H1 (cell line): ENCODE measurements around the gene SLC22A15. TPM values are rescaled to one million over a fixed set of nuclear protein-coding genes. Genes with fewer than 3 reads are reported as not detected.

Experiments
- CTCF ChIA-PET: fragments of 300-600 bp; sonication (Branson Sonifier 250); formaldehyde crosslinking; loops from one replicate; lab custom pipeline; 2021; ENCODE audit not compliant: partially characterized antibody; lab: Charles Lee
- POLR2A ChIA-PET: fragments of 300-600 bp; sonication (Branson Sonifier 250); formaldehyde crosslinking; loops from one replicate; lab custom pipeline; 2021; ENCODE audit warnings: inconsistent platforms; ENCODE audit not compliant: partially characterized antibody; lab: Charles Lee
- DNase-seq, 2 experiments: peaks; one replicate each; pipeline versions ENCODE4 v3.0.0 to v3.0.0-alpha.2; 2010 to 2022; ENCODE audit warnings: low spot score in 2 of 2, low read depth in 1 of 2, mixed read lengths in 1 of 2
- FAIRE-seq: peaks from 2 replicates; lab custom pipeline; 2011; peaks lifted over from hg19 to GRCh38; lab: Jason Lieb, UNC
- H2AFZ ChIP-seq: 2 replicates; pipeline ENCODE4 v1.8.1; 2012; ENCODE audit warnings: low read length, inconsistent platforms
- H2AK5ac ChIP-seq: 2 replicates; pipeline ENCODE4 v1.6.1; 2013; ENCODE audit warnings: low read depth, low read length
- H2BK120ac ChIP-seq: replicated peaks from 2 replicates; pipeline ENCODE3; 2013; ENCODE audit warnings: low read depth, low read length, inconsistent platforms
- H2BK12ac ChIP-seq: 2 replicates; pipeline ENCODE4 v1.6.1; 2013; ENCODE audit warnings: low read depth, low read length
- H2BK15ac ChIP-seq: 2 replicates; pipeline ENCODE4 v1.6.1; 2013; ENCODE audit warnings: low read length
- H2BK20ac ChIP-seq: 2 replicates; pipeline ENCODE4 v1.6.1; 2013; ENCODE audit warnings: low read length
- H2BK5ac ChIP-seq: 2 replicates; pipeline ENCODE4 v1.6.1; 2013; ENCODE audit warnings: low read depth, low read length
- H3K14ac ChIP-seq: 2 replicates; pipeline ENCODE4 v1.6.1; 2013; ENCODE audit warnings: inconsistent platforms; ENCODE audit not compliant: insufficient read length
- H3K18ac ChIP-seq: 2 replicates; pipeline ENCODE4 v1.6.1; 2013; ENCODE audit warnings: low read length; ENCODE audit errors: extremely low read depth
- H3K23ac ChIP-seq: 2 replicates; pipeline ENCODE4 v1.6.1; 2013; ENCODE audit warnings: inconsistent platforms; ENCODE audit not compliant: insufficient read length
- H3K23me2 ChIP-seq: 2 replicates; pipeline ENCODE4 v1.6.1; 2013; ENCODE audit warnings: low read depth, low read length
- H3K27ac ChIP-seq: 2 replicates; pipeline ENCODE4 v1.6.1; 2011; ENCODE audit warnings: low read depth, low read length, inconsistent platforms
- H3K27me3 ChIP-seq, 4 experiments: replicated peaks in 1 of 4; 1 replicate in 1 of 4; 2 replicates in 3 of 4; pipeline versions ENCODE4 v1.6.1 to v1.8.1; 2011 to 2013; ENCODE audit warnings: low read length in 3 of 4, mild to moderate bottlenecking in 3 of 4, inconsistent platforms in 2 of 4, mixed read lengths in 2 of 4, moderate library complexity in 1 of 4; ENCODE audit not compliant: control insufficient read depth in 3 of 4, insufficient read depth in 3 of 4; ENCODE audit errors: extremely low read depth in 1 of 4
- H3K36me3 ChIP-seq, 4 experiments: 2 replicates each; pipeline versions ENCODE4 v1.6.1 to v1.8.1; 2011 to 2013; ENCODE audit warnings: mild to moderate bottlenecking in 4 of 4, low read length in 3 of 4, moderate library complexity in 2 of 4, control low read depth in 1 of 4, inconsistent platforms in 1 of 4; ENCODE audit not compliant: insufficient read depth in 4 of 4, control insufficient read depth in 2 of 4
- H3K4ac ChIP-seq: replicated peaks from 2 replicates; pipeline ENCODE3; 2013; ENCODE audit warnings: low read length, low read depth, mixed read lengths, inconsistent platforms; ENCODE audit not compliant: insufficient read length
- H3K4me1 ChIP-seq, 4 experiments: replicated peaks in 1 of 4; 1 replicate in 1 of 4; 2 replicates in 3 of 4; pipeline versions ENCODE4 v1.6.1 to v1.8.1; 2011 to 2013; ENCODE audit warnings: low read length in 3 of 4, inconsistent platforms in 2 of 4, mixed read lengths in 1 of 4; ENCODE audit not compliant: insufficient read depth in 4 of 4, control insufficient read depth in 3 of 4
- H3K4me2 ChIP-seq, 2 experiments: 2 replicates each; pipeline versions ENCODE4 v1.6.1 to v1.8.1; 2011 to 2013; ENCODE audit warnings: low read depth in 2 of 2, low read length in 2 of 2, control low read depth in 1 of 2, inconsistent platforms in 1 of 2, mild to moderate bottlenecking in 1 of 2; ENCODE audit not compliant: insufficient read depth in 1 of 2
- H3K4me3 ChIP-seq, 4 experiments: fragments of 200-600, 300-600 bp in 1 of 4; sonication (generic), shearing (Covaris generic), sonication (Bioruptor Twin) in 1 of 4; 2 replicates each; pipeline versions ENCODE4 v1.5.1 to v1.8.1; 2011 to 2016; ENCODE audit warnings: low read length in 4 of 4, low read depth in 3 of 4, control low read depth in 2 of 4, inconsistent platforms in 2 of 4, mild to moderate bottlenecking in 2 of 4, mixed read lengths in 1 of 4, moderate library complexity in 1 of 4; ENCODE audit not compliant: insufficient read depth in 2 of 4; ENCODE audit errors: extremely low read depth in 1 of 4
- H3K56ac ChIP-seq: replicated peaks from 2 replicates; pipeline ENCODE3; 2013; ENCODE audit warnings: low read depth, mild to moderate bottlenecking, mixed read lengths, low read length, inconsistent platforms; ENCODE audit not compliant: insufficient read length
- H3K79me1 ChIP-seq: 2 replicates; pipeline ENCODE4 v1.6.1; 2013; ENCODE audit warnings: low read depth, low read length, control low read depth
- H3K79me2 ChIP-seq, 2 experiments: 2 replicates each; pipeline versions ENCODE4 v1.6.1 to v1.8.1; 2012 to 2013; ENCODE audit warnings: low read length in 2 of 2, mild to moderate bottlenecking in 2 of 2, inconsistent platforms in 1 of 2; ENCODE audit not compliant: insufficient read depth in 2 of 2, control insufficient read depth in 1 of 2
- H3K9ac ChIP-seq, 4 experiments: replicated peaks in 1 of 4; 1 replicate in 1 of 4; 2 replicates in 3 of 4; pipeline versions ENCODE4 v1.6.1 to v1.8.1; 2011 to 2013; ENCODE audit warnings: low read depth in 3 of 4, low read length in 3 of 4, control low read depth in 2 of 4, mild to moderate bottlenecking in 2 of 4, moderate library complexity in 2 of 4, inconsistent platforms in 1 of 4; ENCODE audit errors: extremely low read depth in 1 of 4
- H3K9me3 ChIP-seq, 2 experiments: 2 replicates each; pipeline versions ENCODE4 v1.6.1 to v1.8.1; 2012 to 2013; ENCODE audit warnings: mild to moderate bottlenecking in 2 of 2, moderate library complexity in 2 of 2, control low read depth in 1 of 2, inconsistent platforms in 1 of 2, low read depth in 1 of 2, low read length in 1 of 2, mixed read lengths in 1 of 2; ENCODE audit not compliant: insufficient read depth in 2 of 2
- H4K20me1 ChIP-seq, 2 experiments: replicated peaks in 1 of 2; 2 replicates each; pipeline versions ENCODE3 to v1.8.1; 2011 to 2013; ENCODE audit warnings: inconsistent platforms in 2 of 2, low read length in 2 of 2, mild to moderate bottlenecking in 1 of 2; ENCODE audit not compliant: insufficient read depth in 2 of 2, control insufficient read depth in 1 of 2
- H4K5ac ChIP-seq: 2 replicates; pipeline ENCODE4 v1.6.1; 2013; ENCODE audit warnings: low read length, low read depth, mixed read lengths, inconsistent platforms; ENCODE audit not compliant: insufficient read length
- H4K8ac ChIP-seq: 2 replicates; pipeline ENCODE4 v1.8.0; 2013; ENCODE audit warnings: mild to moderate bottlenecking, moderate library complexity, low read length, inconsistent platforms; ENCODE audit not compliant: insufficient read depth; ENCODE audit errors: extremely low read depth
- H4K91ac ChIP-seq: replicated peaks from 2 replicates; pipeline ENCODE3; 2013; ENCODE audit warnings: low read length, mixed read lengths, inconsistent platforms; ENCODE audit not compliant: insufficient read length
- CHD2 ChIP-seq: IDR thresholded peaks from 2 replicates; pipeline ENCODE4 v1.6.1; 2012; ENCODE audit warnings: low read length, improper control_type of control experiment
- KDM5A ChIP-seq: fragments of 200-600 bp; IDR thresholded peaks from 2 replicates; pipeline ENCODE4 v1.7.1; 2012; ENCODE audit warnings: mild to moderate bottlenecking, low read length, inconsistent platforms, mixed read lengths
- RAD21 ChIP-seq, 2 experiments: IDR thresholded peaks in 1 of 2; conservative IDR thresholded peaks in 1 of 2; 2 replicates each; pipeline ENCODE4 v1.6.1; 2011; ENCODE audit warnings: low read depth in 2 of 2, low read length in 2 of 2, improper control_type of control experiment in 1 of 2, inconsistent platforms in 1 of 2, mild to moderate bottlenecking in 1 of 2, moderate library complexity in 1 of 2
- SP1 ChIP-seq: IDR thresholded peaks from 2 replicates; pipeline ENCODE4 v1.6.1; 2011; ENCODE audit warnings: low read depth, low read length
- WGBS, 2 experiments: shearing (Covaris generic) in 1 of 2; methylation state at CpG; one replicate each; pipeline versions ENCODE4 v1.1.6 to v1.1.7; 2013 to 2015; ENCODE audit warnings: low lambda C conversion rate in 2 of 2, mixed read lengths in 2 of 2, inconsistent platforms in 1 of 2, low coverage in 1 of 2, missing lambda C conversion rate in 1 of 2; ENCODE audit not compliant: insufficient replicate concordance in 2 of 2, insufficient coverage in 1 of 2, insufficient read length in 1 of 2; ENCODE audit errors: extremely low coverage in 1 of 2, missing lambda C conversion rate in 1 of 2; 5-methylcytosine and 5-hydroxymethylcytosine counted together
- polyA plus RNA-seq, 7 experiments: library from polyadenylated mRNA; depleted of rRNA in 3 of 7; stranded (reverse) in 5 of 7; unstranded in 2 of 7; fragments of >200 nt in 5 of 7; fragments of 200-250 nt in 2 of 7; gene quantifications; 1 replicate in 5 of 7; 2 replicates in 1 of 7; 4 replicates in 1 of 7; pipeline versions ENCODE4 v1.2.1 to v1.2.3, GENCODE V29; 2011 to 2013; ENCODE audit warnings: missing spikeins in 2 of 7, mixed read lengths in 2 of 7
- total RNA-seq: library from RNA; stranded (reverse); fragmentation: NEBNext Ultra II Directional; extraction: Animal tissue kit (Norgen Biotek cat#: 25700); gene quantifications from 2 replicates; pipeline ENCODE4 v1.2.1, GENCODE V29; 2021
- TF ChIP-seq, protein P1 (sequence below): IDR thresholded peaks from 2 replicates; pipeline ENCODE4 v1.6.1; 2012; ENCODE audit warnings: inconsistent platforms
- TF ChIP-seq, protein P2 (sequence below): IDR thresholded peaks from 2 replicates; pipeline ENCODE4 v1.6.1; 2012; ENCODE audit warnings: inconsistent platforms
- TF ChIP-seq, protein P3 (sequence below): IDR thresholded peaks from 2 replicates; pipeline ENCODE4 v1.6.1; 2011; ENCODE audit warnings: low read depth, mild to moderate bottlenecking, low read length; ENCODE audit not compliant: insufficient read depth

Gene SLC22A15
- total and polyA plus RNA-seq, 2 of the 8 experiments (the other 6 are each of a cell fraction or from before 2014, with no cell fraction given), result 3.2 to 3.3 TPM

DNA sequence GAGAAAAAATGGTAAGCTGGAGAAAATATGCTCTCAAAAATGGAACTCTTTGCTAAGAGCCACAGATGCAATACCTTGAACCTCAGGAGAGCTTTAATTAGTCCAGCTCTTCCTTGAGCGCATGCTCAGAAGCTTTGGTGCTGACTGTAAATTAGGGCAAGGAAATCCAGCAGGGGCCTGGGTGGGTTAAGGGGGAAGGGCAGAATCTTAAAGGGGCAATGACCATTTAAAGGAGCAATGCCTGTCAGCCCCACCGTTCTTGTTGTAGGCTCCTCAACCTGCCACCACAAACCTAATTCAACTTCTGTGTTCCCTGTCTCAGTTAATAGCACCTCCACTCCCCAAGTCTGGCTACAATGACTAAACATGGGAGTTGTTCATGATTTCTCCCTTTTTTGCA is 6.8 kb upstream of the SLC22A15 start:
- H2AK5ac ChIP-seq, result no peak overlapping the region
- H4K5ac ChIP-seq, result no peak overlapping the region
- WGBS, 2 experiments, result 5% methylated on average over 2 of the region's 2 CpGs; no CpG with 5 or more reads in 1 of the 2 experiments
- H2BK5ac ChIP-seq, result no peak overlapping the region
- peak overlapping the region in 1 of 2 experiments; percentile 28; a peak in 2 of 4 replicates for H3K4me2 ChIP-seq
- no peak overlapping the region for H3K56ac ChIP-seq
- H4K91ac ChIP-seq, result no peak overlapping the region
- no peak overlapping the region for H3K4me3 ChIP-seq
- H2BK120ac ChIP-seq, result no peak overlapping the region
- no peak overlapping the region for H3K9ac ChIP-seq
- H3K79me1 ChIP-seq, result no peaks in the 10 kb centered on the region
- H3K27ac ChIP-seq, result no peak overlapping the region
- no peaks in the 10 kb centered on the region for H3K23me2 ChIP-seq
- CTCF ChIA-PET, result no interaction called here
- no peak overlapping the region for H4K8ac ChIP-seq
- POLR2A ChIA-PET, result no interaction called here
- TF ChIP-seq, protein P1, sequence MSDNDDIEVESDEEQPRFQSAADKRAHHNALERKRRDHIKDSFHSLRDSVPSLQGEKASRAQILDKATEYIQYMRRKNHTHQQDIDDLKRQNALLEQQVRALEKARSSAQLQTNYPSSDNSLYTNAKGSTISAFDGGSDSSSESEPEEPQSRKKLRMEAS, result peak; percentile 79
- TF ChIP-seq, protein P2, sequence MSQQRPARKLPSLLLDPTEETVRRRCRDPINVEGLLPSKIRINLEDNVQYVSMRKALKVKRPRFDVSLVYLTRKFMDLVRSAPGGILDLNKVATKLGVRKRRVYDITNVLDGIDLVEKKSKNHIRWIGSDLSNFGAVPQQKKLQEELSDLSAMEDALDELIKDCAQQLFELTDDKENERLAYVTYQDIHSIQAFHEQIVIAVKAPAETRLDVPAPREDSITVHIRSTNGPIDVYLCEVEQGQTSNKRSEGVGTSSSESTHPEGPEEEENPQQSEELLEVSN, result peak; percentile 62
- peak; percentile 92 for TF ChIP-seq SP1
- TF ChIP-seq RAD21 (IDR thresholded peaks at IDR 0.05 in 1 of 2, conservative IDR thresholded peaks at IDR 0.05 in 1 of 2; ENCODE audit: low read depth in 2 of 2, low read length in 2 of 2), result peak in 1 of 2 experiments; percentile 18; a peak in 1 of 4 replicates
- peak; percentile 67; the same call in 1 of the 2 replicates for TF ChIP-seq CHD2
- TF ChIP-seq, protein P3, sequence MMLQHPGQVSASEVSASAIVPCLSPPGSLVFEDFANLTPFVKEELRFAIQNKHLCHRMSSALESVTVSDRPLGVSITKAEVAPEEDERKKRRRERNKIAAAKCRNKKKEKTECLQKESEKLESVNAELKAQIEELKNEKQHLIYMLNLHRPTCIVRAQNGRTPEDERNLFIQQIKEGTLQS, result no peak
- TF ChIP-seq KDM5A, result no peak
- TF ChIP-seq, all 59 proteins: peak for 5
- FAIRE-seq (peak; percentile 95), DNase-seq (peak; percentile 61 to 68)
- Histone ChIP-seq H3K79me2 (no peaks in the 10 kb centered on the region), H2BK20ac (no peak overlapping the region), H3K18ac (no peak overlapping the region), H2BK12ac (0 out of 2 replicates have a peak overlapping the region, but pooled peaks have one; percentile 52), H3K27me3 (no peaks in the 10 kb centered on the region), H3K4me1 (peaks cover 0 to 4% (median 2%) of the 10 kb centered on the region in 4 experiments; a peak in 3 of 7 replicates), H2BK15ac (no peak overlapping the region), H3K36me3 (no peaks in the 10 kb centered on the region), H3K23ac (no peak overlapping the region), H3K9me3 (no peaks in the 10 kb centered on the region), H2AFZ (no peak overlapping the region), H4K20me1 (no peaks in the 10 kb centered on the region), H3K14ac (no peak overlapping the region), H3K4ac (no peak overlapping the region)
